ENCODE results near the gene TMPRSS11A.

GRCh38 chr4:67934628-67935027 lies 28.7 kb downstream of the TMPRSS11A start:
- TF ChIP-seq CTCF (conservative IDR thresholded peaks at IDR 0.05; ENCODE audit: low read depth in 2 of 2), result no peak
- TF ChIP-seq REST (IDR thresholded peaks at IDR 0.05; ENCODE audit: unreplicated experiment), result no peak
- no peak for TF ChIP-seq NANOG (IDR thresholded peaks at IDR 0.05; ENCODE audit: borderline replicate concordance)
